Stimulated activated CD8-positive, alpha-beta memory T cell treated with anti-CD3 and anti-CD28 coated beads, Interleukin-7, amount 100 ng/mL, for 1 hour (primary cell): ENCODE data around the gene BAD.
"Not testable (repeated sequence)": the region's sequence is repeated elsewhere in the genome, so short reads cannot be mapped to it uniquely, and the experiment has no call there.

Experiments used
- DNase-seq, 2 donors: peaks; one replicate each; pipeline ENCODE4 v3.0.0-alpha.2; 2020; ENCODE audit warnings: low read depth in 2 of 2

BAD gene

DNA sequence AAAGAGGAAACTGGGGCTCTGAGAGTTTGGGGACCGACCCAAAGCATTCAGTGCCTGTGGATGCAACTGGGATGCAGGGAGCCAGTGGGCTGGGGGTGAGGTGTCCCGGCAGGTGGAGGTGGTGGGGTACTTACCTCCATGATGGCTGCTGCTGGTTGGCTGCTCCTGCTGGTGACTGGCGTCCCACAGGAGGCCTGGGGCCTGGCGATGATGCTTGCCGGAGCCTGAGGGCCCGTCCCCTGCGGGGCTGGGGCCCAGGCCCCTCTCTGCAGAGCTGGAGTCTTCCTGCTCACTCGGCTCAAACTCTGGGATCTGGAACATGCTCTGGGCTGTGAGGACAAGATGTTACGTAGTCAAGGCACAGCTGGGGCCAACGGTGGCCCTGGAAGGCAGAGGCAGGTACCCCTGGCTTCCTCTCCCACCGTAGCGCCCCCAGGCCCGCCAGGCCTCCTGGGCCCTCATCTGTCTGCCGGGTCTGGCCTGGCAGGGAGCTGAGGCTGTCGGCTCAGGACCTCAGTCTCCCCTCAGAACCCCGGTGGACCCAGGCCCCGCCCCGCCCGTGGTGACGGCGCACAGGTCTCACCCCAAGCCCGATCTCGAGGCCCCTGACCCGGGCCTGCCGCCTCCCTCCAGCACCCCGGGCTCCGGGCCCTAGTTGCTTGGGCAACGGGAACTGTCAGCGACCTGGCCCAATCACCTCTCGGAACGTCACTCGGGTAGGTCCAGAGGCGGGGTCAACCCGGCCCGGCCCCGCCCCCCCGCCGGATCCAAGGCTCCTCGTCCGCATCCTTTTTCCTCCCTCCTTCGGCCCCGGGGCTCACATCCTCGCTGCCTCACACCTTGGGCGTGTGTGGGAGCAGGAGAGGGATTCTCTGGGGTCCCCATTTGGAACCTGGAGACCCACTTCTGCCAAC lies at the start of gene BAD:
Gene BAD, minus strand, starts transcription at position 618 of the 914 bp plus-strand sequence. Its CDS starts 297 bp downstream, at position 321.
- peak; percentile 85 to 88 for DNase-seq

GRCh38 chr11:64333556-64333955 lies 49.1 kb upstream of the BAD start:
- no peak for DNase-seq

DNA sequence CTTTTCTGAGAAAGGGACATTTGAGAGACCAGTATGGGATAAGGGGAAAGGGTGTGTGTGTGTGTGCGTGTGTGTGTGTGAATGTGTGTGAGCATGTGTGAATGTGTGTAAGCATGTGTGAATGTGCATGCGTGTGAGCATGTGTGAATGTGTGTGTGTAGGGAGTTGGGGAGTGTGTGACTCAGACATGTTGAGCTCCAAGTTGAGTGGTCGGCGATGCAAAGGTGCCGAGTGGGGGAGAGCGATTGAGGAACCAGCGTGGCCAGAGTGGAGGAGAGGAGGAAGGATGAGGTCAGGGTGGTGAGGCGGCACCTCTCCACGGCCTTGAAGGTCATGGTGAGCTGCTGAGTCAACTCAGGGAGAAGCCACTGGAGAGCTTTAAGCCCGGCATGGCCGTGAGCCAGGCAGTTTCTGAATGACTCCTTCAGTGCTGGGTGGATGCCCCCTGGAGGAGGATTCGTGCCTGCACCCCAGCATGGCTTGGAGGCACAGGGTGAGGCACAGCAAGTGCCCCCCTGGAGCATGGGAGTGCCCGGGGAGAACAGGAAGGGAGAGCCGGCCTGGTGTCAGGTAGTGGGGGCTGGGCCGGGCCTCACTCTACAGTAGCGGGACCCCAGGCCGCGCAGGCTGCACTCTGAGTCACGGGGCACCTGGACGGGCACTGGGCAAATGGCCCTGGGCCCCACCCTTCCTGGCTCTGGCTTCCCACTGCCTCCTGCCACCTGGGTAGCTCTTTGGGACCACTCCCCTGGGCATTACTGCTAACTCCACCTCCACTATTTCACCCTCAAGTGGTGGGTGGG lies 47.3 kb upstream of the BAD start:
- DNase-seq = peak; percentile 37 to 43

- no peak for DNase-seq
These were observed 46.4 kb upstream of the BAD start for GRCh38 chr11:64330888-64331287.

DNA sequence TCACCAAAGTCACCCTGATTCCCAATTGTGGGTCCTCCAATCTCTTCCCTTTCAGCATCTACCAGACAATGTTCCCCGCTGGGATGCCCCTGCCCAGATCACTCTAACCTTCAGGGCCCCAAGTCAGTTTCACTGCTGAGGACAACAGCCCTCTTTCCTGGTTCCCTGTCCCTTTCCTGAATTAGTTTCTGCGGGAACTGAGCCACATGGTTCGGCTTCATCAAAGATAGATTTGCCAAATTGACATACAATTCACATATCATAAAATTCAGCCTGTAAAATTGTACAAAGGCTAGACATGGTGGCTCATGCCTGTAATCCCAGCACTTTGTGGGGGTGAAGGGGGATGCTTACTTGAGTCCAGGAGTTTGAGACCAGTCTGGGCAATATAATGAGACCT lies 43.5 kb upstream of the BAD start:
- DNase-seq = no peak

GRCh38 chr11:64327375-64327774 lies 42.9 kb upstream of the BAD start:
- DNase-seq = no peak

DNA sequence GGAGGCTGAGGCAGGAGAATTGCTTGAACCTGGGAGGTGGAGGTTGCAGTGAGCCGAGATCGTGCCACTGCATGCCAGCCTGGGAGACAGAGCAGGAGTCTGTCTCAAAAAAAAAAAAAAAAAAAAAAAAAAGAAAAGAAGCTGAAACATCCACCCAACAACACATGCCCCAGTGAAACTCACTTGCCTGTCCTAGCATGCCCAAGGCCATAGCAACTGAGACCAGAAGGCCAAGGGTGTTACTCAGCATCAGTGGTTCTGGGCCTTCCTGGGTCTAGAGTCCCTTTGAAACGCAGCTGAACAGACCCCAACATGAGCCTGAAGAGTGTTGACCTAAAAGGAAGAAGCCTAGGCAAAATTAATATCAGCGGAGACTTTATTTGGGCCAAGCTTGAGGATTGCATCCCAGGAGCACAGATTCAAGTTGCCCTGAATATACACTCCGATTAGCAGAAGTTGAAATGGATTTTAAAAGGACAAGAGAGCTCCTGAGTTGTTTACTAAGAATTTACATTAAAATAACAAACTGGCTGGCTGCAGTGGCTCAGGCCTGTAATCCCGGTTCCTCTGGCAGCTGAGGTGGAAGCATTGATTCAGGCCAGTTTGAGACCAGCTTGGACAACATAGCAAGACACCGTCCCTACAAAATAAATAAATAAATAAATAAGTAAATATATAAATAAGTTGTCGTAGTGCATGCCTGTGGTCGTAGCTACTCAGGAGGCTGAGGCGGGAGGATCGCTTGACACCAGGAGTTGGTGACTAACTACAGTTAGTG lies 40.4 kb upstream of the BAD start:
- DNase-seq = no peak

GRCh38 chr11:64323984-64324383 lies 39.5 kb upstream of the BAD start:
- DNase-seq = not testable (repeated sequence)

- DNase-seq = no peak
These were observed 38.9 kb upstream of the BAD start for GRCh38 chr11:64323373-64323772.

DNA sequence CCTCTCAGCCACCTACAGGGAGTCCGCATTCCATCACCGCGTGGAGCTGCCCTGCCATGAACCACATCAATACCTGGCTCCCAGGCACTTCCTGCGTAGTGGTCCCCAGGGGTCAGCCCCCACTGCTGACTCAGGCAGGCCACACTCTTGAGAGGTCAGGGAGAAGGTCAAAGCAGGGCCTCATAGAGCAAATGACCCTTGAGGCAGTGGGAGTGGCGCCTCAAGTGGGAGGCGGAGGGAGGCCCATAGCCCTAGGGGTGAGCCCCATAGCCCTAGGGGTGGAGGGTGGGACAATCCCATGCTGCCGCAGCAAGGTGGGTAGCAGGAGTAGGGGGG lies 38.4 kb upstream of the BAD start:
- DNase-seq = no peak

- DNase-seq = no peak
These were observed 37.1 kb upstream of the BAD start for GRCh38 chr11:64321533-64321932.

DNA sequence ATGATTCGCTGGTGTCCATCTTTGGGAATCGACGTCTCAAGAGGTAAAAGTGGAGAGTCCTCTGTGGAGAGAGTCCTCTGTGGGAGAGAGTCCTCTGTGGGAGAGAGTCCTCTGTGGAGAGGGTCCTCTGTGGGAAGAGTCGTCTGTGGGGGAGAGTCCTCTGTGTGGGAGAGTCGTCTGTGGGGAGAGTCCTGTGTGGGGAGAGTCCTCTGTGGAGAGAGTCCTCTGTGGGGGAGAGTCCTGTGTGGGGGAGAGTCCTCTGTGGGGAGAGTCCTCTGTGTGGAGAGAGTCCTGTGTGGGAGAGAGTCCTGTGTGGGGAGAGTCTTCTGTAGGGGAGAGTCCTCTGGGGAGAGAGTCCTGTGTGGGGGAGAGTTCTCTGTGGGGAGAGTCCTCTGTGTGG lies 36.6 kb upstream of the BAD start:
- no peak for DNase-seq

GRCh38 chr11:64320556-64320955 lies 36.1 kb upstream of the BAD start:
- DNase-seq = no peak

GRCh38 chr11:64318766-64319761 lies 34.6 kb upstream of the BAD start:
- no peak for DNase-seq

GRCh38 chr11:64317961-64318765 lies 33.7 kb upstream of the BAD start, which contains the start of gene PRDX5:
Gene PRDX5, plus strand, starts transcription at chr11:64318121. Its CDS starts 95 bp downstream, at chr11:64318216.
- peak; percentile 78 to 82 for DNase-seq

DNA sequence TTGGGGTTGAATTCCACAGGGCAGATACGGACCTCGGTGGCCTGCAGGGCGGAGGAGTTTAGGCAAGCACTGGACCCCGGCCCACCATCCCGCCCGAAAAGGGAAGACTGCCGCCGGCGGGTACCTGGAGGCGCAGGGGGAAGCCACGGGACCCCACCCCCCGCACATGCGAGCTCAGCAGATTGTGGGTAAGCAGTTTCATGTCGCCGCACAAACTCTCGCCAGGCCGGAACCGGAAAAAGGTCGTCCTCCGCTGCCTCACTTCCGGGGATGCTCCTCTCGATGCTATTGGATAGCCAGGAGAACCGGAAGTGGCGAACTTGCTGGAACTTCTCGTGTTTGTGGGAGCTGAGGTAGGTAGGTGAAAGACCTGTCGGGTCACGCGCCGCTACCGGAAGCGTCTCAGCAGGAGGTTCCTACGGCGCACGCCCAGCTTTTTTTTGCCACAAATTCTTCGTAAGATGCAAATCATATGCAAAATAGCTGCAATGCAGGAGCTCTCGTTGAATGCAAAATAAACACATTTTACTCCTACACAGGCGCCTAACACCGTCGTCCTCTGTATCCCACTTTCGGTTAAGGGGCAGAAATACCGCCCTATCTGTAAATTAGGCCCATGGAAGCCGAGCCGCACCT lies 33.0 kb upstream of the BAD start, which contains the start of gene TRMT112:
Gene TRMT112, minus strand, starts transcription at position 235 of the 636 bp plus-strand sequence. Its CDS starts 33 bp downstream, at position 202.
- DNase-seq = peak; percentile 86 to 91

GRCh38 chr11:64316672-64317324 lies 32.3 kb upstream of the BAD start:
- DNase-seq = no peak

DNA sequence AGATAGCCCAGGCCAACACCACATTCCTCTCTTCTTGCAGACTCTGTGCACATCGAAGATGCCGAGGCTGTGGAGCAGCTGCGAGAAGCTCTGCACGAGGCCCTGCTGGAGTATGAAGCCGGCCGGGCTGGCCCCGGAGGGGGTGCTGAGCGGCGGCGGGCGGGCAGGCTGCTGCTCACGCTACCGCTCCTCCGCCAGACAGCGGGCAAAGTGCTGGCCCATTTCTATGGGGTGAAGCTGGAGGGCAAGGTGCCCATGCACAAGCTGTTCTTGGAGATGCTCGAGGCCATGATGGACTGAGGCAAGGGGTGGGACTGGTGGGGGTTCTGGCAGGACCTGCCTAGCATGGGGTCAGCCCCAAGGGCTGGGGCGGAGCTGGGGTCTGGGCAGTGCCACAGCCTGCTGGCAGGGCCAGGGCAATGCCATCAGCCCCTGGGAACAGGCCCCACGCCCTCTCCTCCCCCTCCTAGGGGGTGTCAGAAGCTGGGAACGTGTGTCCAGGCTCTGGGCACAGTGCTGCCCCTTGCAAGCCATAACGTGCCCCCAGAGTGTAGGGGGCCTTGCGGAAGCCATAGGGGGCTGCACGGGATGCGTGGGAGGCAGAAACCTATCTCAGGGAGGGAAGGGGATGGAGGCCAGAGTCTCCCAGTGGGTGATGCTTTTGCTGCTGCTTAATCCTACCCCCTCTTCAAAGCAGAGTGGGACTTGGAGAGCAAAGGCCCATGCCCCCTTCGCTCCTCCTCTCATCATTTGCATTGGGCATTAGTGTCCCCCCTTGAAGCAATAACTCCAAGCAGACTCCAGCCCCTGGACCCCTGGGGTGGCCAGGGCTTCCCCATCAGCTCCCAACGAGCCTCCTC lies 31.4 kb upstream of the BAD start:
- DNase-seq = not testable (repeated sequence)
